ENCODE data around the gene SCUBE1.

The SCUBE1 gene

GRCh38 chr22:43169310-43170130 lies 173.7 kb downstream of the SCUBE1 start:
- DNase-seq = no peak

- peak; percentile 55 for DNase-seq
Observed at GRCh38 chr22:43168471-43169309, 174.5 kb downstream of the SCUBE1 start.

DNA sequence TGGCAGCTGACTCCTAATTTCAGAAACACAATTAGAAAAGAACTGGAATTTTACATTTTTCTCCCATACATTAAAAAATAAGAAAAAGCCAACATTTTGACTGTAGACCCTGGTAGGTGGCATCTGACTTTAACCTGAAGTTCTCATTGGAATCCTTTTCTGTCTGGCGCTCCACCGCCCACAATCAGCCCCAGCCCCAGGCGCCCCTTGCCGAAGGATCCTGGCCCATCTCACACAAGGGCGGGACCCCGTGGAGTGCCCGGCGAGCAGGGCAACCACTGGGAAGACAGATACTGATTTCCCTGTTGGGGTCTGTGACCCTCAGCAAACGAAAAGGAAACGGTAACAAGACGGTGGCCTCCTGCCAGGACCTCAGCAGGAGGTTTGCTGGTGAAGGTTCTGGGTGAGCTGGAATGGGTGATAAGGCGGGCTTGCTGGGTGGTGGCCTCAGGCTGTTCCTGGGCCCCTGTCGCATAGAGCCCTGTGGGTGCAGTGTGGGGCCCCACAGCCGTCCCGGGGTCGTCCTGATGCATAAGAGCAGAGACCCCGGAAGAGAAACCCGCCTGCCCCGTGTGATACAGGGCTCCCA lies 176.1 kb downstream of the SCUBE1 start:
- no peak for DNase-seq

- no peak for DNase-seq
Observed at GRCh38 chr22:43166132-43166930, 176.8 kb downstream of the SCUBE1 start.

DNA sequence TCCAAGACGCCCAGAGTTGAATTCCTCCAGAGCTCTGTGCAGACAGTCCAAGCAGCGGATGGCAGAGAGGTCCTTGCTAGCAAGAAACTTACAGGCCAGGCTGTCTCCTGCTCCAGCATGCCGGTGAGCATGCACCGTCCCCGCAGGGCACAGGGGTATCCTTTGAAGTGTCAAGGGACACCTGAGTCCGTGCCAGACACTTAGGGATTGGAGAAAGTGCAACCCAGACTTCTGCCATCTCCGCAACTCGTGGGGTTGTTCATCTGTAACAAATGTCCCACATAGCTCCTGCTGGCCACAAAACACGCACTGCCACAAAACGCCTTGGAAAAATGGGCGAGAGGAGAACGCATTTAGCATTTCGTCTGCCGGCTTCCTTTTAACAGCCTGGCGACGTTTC lies 178.5 kb downstream of the SCUBE1 start:
- DNase-seq = no peak

DNA sequence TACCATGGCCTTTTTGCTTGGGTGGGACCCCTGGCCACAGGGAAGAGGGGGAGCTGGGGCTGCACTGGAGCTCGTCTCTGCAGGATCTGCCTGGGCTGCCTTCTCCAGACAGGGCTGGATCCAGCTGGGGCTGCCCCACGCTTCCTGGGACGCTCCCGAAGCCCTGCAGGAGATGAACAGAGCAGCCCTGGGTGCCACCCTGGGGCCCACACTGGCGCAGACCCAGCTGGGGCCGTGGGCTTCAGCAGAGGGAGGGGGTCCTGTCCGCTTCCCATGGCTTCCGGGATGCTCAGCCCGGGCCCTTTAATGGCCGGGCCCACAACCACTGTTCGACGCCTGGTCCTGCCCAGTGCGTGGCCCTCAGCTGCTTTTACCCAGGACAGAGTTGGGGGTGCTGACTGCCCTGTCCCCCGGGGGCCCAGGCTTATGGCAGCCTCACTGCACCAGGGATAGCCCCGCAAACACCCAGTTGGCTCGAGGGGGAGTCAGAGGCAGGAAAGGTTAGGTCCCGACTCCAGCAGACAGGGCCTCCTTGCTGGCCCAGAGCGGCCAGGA lies 179.9 kb downstream of the SCUBE1 start:
- no peak for DNase-seq

- no peak for DNase-seq
Observed at GRCh38 chr22:43162412-43163150, 180.6 kb downstream of the SCUBE1 start.

- DNase-seq = no peak
Observed at GRCh38 chr22:43160497-43161126, 182.6 kb downstream of the SCUBE1 start.

DNA sequence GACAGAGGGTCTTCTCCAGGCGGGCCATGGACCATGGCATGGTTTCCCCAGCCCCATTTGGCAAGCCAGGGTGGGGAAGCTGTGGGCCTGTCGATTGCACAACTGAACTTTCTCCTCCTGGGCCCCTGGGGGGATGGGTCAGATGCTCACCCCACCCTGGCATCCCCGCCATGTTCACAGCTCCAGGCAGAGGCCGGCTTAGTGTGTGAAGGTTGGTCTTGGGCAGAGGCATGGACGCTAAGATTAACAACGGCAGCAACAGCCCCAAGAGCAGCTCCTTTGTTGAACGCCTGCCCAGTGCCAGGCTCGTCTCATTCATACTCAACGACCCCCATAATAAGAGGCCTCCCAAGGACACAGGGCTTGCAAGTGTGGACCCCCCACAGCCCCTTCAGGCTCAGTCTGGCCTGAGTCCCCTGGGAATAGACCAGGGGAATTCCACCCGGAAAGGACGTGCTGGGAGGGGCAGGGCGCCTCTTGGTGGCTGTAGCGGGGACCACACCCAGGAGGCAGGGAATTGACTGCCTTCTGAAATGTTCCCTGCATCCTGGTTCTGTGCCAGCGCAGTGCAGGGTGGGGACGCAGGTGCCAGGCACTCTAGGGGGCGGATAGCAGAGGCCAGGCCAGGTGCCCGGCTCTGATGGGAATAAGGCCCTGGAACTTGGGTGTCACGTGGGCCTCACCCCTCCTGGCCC lies 183.5 kb downstream of the SCUBE1 start:
- DNase-seq = peak; percentile 16

DNA sequence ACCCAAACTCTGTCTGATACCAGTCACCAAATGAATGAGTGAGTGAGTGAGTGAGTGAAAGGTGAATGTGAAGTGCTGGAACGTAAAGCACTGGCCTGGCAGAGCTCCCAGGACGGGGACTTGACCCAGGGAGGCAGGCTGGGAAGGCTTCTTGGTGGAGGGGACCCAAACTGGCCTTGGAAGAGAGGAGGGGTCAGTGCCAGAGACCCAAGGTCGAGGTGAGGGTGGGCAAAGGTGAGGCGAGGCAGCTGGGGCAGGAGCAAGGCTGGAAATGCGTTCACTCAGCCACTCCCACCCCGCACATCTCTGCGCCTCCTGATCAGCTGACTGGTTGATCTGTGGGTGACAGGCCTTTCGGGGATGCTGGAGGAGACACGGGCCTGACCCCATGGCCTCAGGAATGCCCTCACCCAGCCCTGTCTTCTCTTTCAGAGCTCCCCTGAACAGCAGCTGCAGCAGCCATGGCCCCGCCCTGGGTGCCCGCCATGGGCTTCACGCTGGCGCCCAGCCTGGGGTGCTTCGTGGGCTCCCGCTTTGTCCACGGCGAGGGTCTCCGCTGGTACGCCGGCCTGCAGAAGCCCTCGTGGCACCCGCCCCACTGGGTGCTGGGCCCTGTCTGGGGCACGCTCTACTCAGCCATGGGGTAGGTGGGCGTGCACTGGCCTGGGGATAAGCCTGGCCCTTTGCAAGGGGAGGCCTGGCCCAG lies 184.2 kb downstream of the SCUBE1 start:
- no peak for DNase-seq

GRCh38 chr22:43157874-43158546 lies 185.2 kb downstream of the SCUBE1 start:
- DNase-seq = no peak

GRCh38 chr22:43156413-43156812 lies 186.8 kb downstream of the SCUBE1 start:
- no peak for DNase-seq

GRCh38 chr22:43155789-43156188 lies 187.4 kb downstream of the SCUBE1 start:
- no peak for DNase-seq

DNA sequence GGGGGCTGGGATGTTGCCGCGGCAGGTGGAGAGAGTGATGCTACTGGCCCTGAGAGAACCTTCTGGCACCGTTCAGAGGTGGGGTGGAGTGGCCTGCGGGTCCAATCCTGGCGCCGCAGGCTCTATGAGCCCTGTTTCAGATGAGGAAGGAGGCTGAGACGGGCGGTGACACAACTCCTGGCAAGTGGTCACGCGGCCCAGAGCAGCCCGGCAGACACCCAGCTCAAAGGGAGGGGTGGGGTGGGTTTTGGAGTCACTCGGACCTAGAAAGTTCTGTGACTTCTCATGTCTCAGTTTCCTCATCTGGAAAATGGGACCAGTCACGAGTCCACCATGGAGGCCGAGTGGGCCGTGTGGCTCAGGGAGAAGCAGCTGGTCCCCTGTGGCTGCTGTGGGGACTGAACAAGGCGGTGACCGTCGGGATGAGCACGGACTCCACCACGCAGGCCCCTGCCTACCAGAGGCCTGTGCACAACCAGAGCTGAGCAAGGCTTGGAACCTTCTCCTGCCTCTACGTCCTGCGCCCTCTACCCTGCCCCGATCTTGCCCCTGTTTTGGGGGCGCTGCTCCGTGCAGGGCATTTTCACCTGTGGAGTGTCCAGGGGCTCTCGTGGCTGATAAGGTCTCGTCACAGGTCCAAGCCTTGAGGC lies 188.2 kb downstream of the SCUBE1 start:
- no peak for DNase-seq

GRCh38 chr22:43153899-43154298 lies 189.3 kb downstream of the SCUBE1 start:
- no peak for DNase-seq

DNA sequence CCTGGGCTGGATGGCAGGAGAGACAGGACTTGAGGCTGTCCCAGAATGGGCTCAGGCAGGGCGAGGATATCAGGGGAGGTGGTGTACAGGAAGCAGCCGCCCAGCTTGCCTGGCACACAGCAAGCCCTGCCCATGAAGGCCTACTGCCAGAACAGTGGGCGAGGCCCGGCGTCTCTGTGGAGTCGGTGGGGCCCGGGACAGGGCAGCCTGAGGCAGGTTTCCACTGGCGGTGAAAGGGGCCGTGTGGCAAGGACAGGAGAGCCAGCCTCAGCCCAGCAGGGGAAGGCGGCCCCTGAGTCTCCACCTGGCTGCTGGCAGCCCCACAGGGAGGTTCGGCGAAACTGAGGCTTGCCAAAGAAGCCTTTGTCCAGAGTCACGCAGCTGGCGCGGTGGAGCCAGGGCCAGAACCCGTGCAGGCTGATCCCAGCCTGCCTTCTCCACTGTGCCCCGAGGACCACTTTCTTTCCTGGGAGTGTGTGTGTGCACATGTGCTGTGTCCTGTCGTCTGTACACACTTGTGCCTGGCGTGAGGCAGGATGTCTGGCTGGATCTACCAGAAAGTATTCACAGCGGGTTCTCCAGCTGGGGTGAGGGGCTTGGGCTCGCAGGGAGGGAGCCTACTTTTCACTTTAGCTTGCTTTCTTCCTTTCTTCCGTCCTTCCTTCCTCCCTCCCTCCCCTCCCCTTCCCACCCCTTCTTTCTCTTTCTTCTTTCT lies 190.7 kb downstream of the SCUBE1 start:
- DNase-seq = peak; percentile 26

GRCh38 chr22:43152003-43152356 lies 191.2 kb downstream of the SCUBE1 start:
- no peak for DNase-seq
